ENCODE results near the gene UBE2L5.

DNA sequence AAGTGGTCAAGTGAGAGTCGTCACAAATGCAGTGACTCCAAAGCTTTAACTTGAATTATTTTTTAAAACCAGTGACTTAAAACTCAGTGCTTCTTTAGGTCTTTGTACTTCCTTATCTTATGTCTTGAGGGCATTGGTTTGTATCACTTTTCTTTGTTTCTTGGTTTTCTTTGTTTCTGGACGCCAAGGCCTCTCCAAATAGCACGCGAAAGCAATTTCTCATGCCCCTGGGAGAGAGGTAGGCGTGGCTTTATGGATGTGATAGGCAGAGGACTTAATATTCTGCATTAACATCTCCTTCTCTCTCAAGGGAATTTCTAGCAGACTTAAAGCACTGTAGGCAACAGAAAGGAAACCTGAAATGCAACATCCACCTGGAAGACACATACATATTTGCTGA lies 20.6 kb downstream of the UBE2L5 start:
- TF ChIP-seq, protein P1, sequence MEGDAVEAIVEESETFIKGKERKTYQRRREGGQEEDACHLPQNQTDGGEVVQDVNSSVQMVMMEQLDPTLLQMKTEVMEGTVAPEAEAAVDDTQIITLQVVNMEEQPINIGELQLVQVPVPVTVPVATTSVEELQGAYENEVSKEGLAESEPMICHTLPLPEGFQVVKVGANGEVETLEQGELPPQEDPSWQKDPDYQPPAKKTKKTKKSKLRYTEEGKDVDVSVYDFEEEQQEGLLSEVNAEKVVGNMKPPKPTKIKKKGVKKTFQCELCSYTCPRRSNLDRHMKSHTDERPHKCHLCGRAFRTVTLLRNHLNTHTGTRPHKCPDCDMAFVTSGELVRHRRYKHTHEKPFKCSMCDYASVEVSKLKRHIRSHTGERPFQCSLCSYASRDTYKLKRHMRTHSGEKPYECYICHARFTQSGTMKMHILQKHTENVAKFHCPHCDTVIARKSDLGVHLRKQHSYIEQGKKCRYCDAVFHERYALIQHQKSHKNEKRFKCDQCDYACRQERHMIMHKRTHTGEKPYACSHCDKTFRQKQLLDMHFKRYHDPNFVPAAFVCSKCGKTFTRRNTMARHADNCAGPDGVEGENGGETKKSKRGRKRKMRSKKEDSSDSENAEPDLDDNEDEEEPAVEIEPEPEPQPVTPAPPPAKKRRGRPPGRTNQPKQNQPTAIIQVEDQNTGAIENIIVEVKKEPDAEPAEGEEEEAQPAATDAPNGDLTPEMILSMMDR (tag by site-specific recombination; IDR thresholded peaks at IDR 0.05): no peak
- TF ChIP-seq SP2 (tag by site-specific recombination; IDR thresholded peaks at IDR 0.05) (no peak), ZNF654 (tag by site-specific recombination; IDR thresholded peaks at IDR 0.05; ENCODE audit: low read depth) (no peak), ZNF146 (tag by site-specific recombination; IDR thresholded peaks at IDR 0.05) (no peak), ZEB2 (tag by site-specific recombination; IDR thresholded peaks at IDR 0.05) (no peak), ZNF274 (IDR thresholded peaks at IDR 0.05; ENCODE audit: low read length) (no peak), ZNF274 (tag by site-specific recombination; IDR thresholded peaks at IDR 0.05; ENCODE audit: borderline replicate concordance) (no peak), ZXDB (tag by site-specific recombination; IDR thresholded peaks at IDR 0.05) (no peak)
